GM23338 (cell line): ENCODE results near the gene RAP1GAP2. TPM values are rescaled to one million over a fixed set of nuclear protein-coding genes. Genes with fewer than 3 reads are reported as not detected.

ENCODE experiments used
- ATAC-seq: fragments of 200-7000 bp; cut with Tn5 transposase; 3 replicates; pipeline ENCODE4 v1.9.1; 2020
- DNase-seq: peaks from one replicate; pipeline ENCODE4 v3.0.0-alpha.2; 2015; ENCODE audit warnings: low spot score
- H2AFZ ChIP-seq: fragments of 200-600 bp; sonication (generic); 2 replicates; pipeline ENCODE4 v1.8.0; 2016; ENCODE audit warnings: antibody characterized with exemption, mild to moderate bottlenecking, moderate library complexity
- H3F3A ChIP-seq: fragments of 200-600 bp; sonication (generic); replicated peaks from 2 replicates; pipeline ENCODE4 v1.8.0; 2017; ENCODE audit warnings: antibody characterized with exemption, mixed run types, low read depth
- H3K27ac ChIP-seq: fragments of 200-600 bp; sonication (generic); 2 replicates; pipeline ENCODE4 v1.6.1; 2016; ENCODE audit warnings: low read depth
- H3K27me3 ChIP-seq: fragments of 200-600 bp; sonication (generic); 2 replicates; pipeline ENCODE4 v1.8.0; 2016; ENCODE audit warnings: mild to moderate bottlenecking, mixed run types, moderate library complexity; ENCODE audit not compliant: insufficient read depth
- H3K36me3 ChIP-seq: fragments of 200-600 bp; sonication (generic); 2 replicates; pipeline ENCODE4 v1.8.0; 2016; ENCODE audit warnings: mild to moderate bottlenecking; ENCODE audit not compliant: insufficient read depth
- H3K4me1 ChIP-seq: fragments of 200-600 bp; sonication (generic); 2 replicates; pipeline ENCODE4 v1.8.0; 2016; ENCODE audit warnings: mild to moderate bottlenecking, moderate library complexity; ENCODE audit not compliant: insufficient read depth
- H3K4me2 ChIP-seq: fragments of 200-600 bp; sonication (generic); 2 replicates; pipeline ENCODE4 v1.7.1; 2017; ENCODE audit warnings: mixed run types
- H3K4me3 ChIP-seq: fragments of 200-600 bp; sonication (generic); 2 replicates; pipeline ENCODE4 v1.6.1; 2016; ENCODE audit warnings: mixed run types
- H3K79me2 ChIP-seq: fragments of 200-600 bp; sonication (generic); replicated peaks from 2 replicates; pipeline ENCODE4 v1.8.0; 2017; ENCODE audit warnings: mild to moderate bottlenecking; ENCODE audit not compliant: insufficient read depth
- H3K9me2 ChIP-seq: fragments of 200-600 bp; sonication (generic); 2 replicates; pipeline ENCODE4 v1.8.0; 2017; ENCODE audit not compliant: insufficient read depth
- H4K20me1 ChIP-seq: fragments of 200-600 bp; sonication (generic); replicated peaks from 2 replicates; pipeline ENCODE4 v1.8.0; 2017; ENCODE audit warnings: mild to moderate bottlenecking; ENCODE audit not compliant: insufficient read depth
- H3K27ac Mint-ChIP-seq: 2 replicates; pipeline ENCODE4 v1.8.0; 2020; ENCODE audit warnings: inconsistent platforms, mild to moderate bottlenecking, moderate library complexity, mixed read lengths
- H3K27me3 Mint-ChIP-seq: 3 replicates; pipeline ENCODE4 v1.8.0; 2022; ENCODE audit warnings: low read depth, mild to moderate bottlenecking, moderate library complexity, mixed read lengths, inconsistent platforms; ENCODE audit not compliant: insufficient read depth, poor library complexity
- H3K36me3 Mint-ChIP-seq: 3 replicates; pipeline ENCODE4 v1.8.0; 2021; ENCODE audit warnings: low read depth, mild to moderate bottlenecking, inconsistent platforms, moderate library complexity, mixed read lengths
- H3K4me1 Mint-ChIP-seq: 3 replicates; pipeline ENCODE4 v1.8.0; 2020; ENCODE audit warnings: mild to moderate bottlenecking, inconsistent platforms, mixed read lengths
- H3K4me3 Mint-ChIP-seq: 3 replicates; pipeline ENCODE4 v1.8.0; 2021; ENCODE audit warnings: moderate library complexity, mild to moderate bottlenecking, inconsistent platforms, mixed read lengths
- H3K9me3 Mint-ChIP-seq: 3 replicates; pipeline ENCODE4 v1.8.0; 2020; ENCODE audit warnings: moderate library complexity, mild to moderate bottlenecking, inconsistent platforms, mixed read lengths
- CREB1 ChIP-seq: fragments of 250-450 bp; sonication (Bioruptor Pico); IDR thresholded peaks from 2 replicates; pipeline ENCODE4 v1.5.0; 2020; ENCODE audit warnings: low read depth, mild to moderate bottlenecking, moderate library complexity
- CTCF ChIP-seq, 2 experiments: fragments of 200-600 bp in 1 of 2; sonication (generic) in 1 of 2; conservative IDR thresholded peaks; 2 replicates each; pipeline versions ENCODE4 v1.5.1 to v1.6.1; 2016 to 2017; ENCODE audit warnings: antibody characterized with exemption in 2 of 2, low read depth in 2 of 2, mild to moderate bottlenecking in 2 of 2, moderate library complexity in 1 of 2
- ETS1 ChIP-seq: IDR thresholded peaks from 2 replicates; pipeline ENCODE4 v1.6.1; 2016; ENCODE audit warnings: antibody characterized with exemption
- EZH2 ChIP-seq: fragments of 200-600 bp; sonication (generic); IDR thresholded peaks from one replicate; pipeline ENCODE4 v1.8.0; 2017; ENCODE audit warnings: antibody characterized with exemption, mild to moderate bottlenecking, low read depth; ENCODE audit not compliant: unreplicated experiment
- EZH2phosphoT487 ChIP-seq: fragments of 200-600 bp; sonication (generic); IDR thresholded peaks from one replicate; pipeline ENCODE4 v1.8.1; 2018; ENCODE audit warnings: antibody characterized with exemption; ENCODE audit not compliant: unreplicated experiment
- JUNB ChIP-seq: IDR thresholded peaks from one replicate; pipeline ENCODE4 v1.6.1; 2016; ENCODE audit warnings: antibody characterized with exemption; ENCODE audit not compliant: unreplicated experiment
- NANOG ChIP-seq: IDR thresholded peaks from 2 replicates; pipeline ENCODE4 v1.6.1; 2016; ENCODE audit warnings: antibody characterized with exemption, borderline replicate concordance
- POLR2AphosphoS5 ChIP-seq: IDR thresholded peaks from 2 replicates; pipeline ENCODE4 v1.6.1; 2016; ENCODE audit warnings: antibody characterized with exemption, low read depth
- REST ChIP-seq: IDR thresholded peaks from one replicate; pipeline ENCODE4 v1.6.1; 2018; ENCODE audit warnings: antibody characterized with exemption; ENCODE audit not compliant: unreplicated experiment
- STAT1 ChIP-seq: IDR thresholded peaks from one replicate; pipeline ENCODE4 v1.6.1; 2016; ENCODE audit warnings: antibody characterized with exemption; ENCODE audit not compliant: unreplicated experiment
- ZNF114 ChIP-seq: fragments of 250-450 bp; sonication (Bioruptor Pico); IDR thresholded peaks from 2 replicates; pipeline ENCODE4 v1.5.0; 2020; ENCODE audit warnings: mild to moderate bottlenecking, moderate library complexity
- ZNF462 ChIP-seq: fragments of 250-450 bp; sonication (Bioruptor Pico); IDR thresholded peaks from 2 replicates; pipeline ENCODE4 v1.5.0; 2020; ENCODE audit warnings: mild to moderate bottlenecking, moderate library complexity
- polyA plus RNA-seq: library from polyadenylated mRNA; unstranded; fragments of >200 nt; fragmentation: Nextera tagmentation; extraction: Ambion mirVana; gene quantifications from 2 replicates; pipeline ENCODE4 v1.2.1, GENCODE V29; 2016
- total RNA-seq: library from RNA; depleted of rRNA; stranded (reverse); fragments of >200 nt; shearing (Covaris generic); gene quantifications from 2 replicates; pipeline ENCODE4 v1.2.3, GENCODE V29; 2014

Gene RAP1GAP2
- total and polyA plus RNA-seq, 2 experiments from 2014 or later: 17.8 to 46.1 TPM

- Histone ChIP-seq H3K4me1 (no peaks in the 10 kb centered on the region), H3K27me3 (no peaks in the 10 kb centered on the region), H2AFZ (no peak overlapping the region), H4K20me1 (0 out of 2 replicates have a peak, but pooled peaks cover 7% of the 10 kb centered on the region), H3K79me2 (no peaks in the 10 kb centered on the region), H3K4me3 (no peak overlapping the region), H3K27ac (0 out of 2 replicates have a peak overlapping the region, but pooled peaks have one; percentile 32), H3K36me3 (peaks cover 21% of the 10 kb centered on the region), H3K9me2 (no peaks in the 10 kb centered on the region), H3F3A (no peaks in the 10 kb centered on the region), H3K4me2 (no peak overlapping the region)
- no peak overlapping the region; the same call in 1 of the 2 replicates for H3K27ac Mint-ChIP-seq
- H3K4me3 Mint-ChIP-seq: no peak overlapping the region
- no peak for DNase-seq
- no peak for ATAC-seq
- peaks cover 8% of the 10 kb centered on the region for H3K27me3 Mint-ChIP-seq
- peaks cover 32% of the 10 kb centered on the region for H3K36me3 Mint-ChIP-seq
- TF ChIP-seq ZNF114 (CRISPR knock-in tag) (no peak), CTCF (conservative IDR thresholded peaks at IDR 0.05; ENCODE audit: low read depth in 2 of 2) (no peak), REST (no peak), ETS1 (no peak), CREB1 (CRISPR knock-in tag) (no peak), JUNB (no peak), STAT1 (no peak), POLR2AphosphoS5 (no peak), ZNF462 (CRISPR knock-in tag) (no peak), NANOG (no peak), EZH2phosphoT487 (no peak), EZH2 (no peak)
- H3K4me1 Mint-ChIP-seq: no peaks in the 10 kb centered on the region
- H3K9me3 Mint-ChIP-seq: no peaks in the 10 kb centered on the region
These were observed 200.8 kb downstream of the RAP1GAP2 start for GRCh38 chr17:2996810-2997670.
